ENCODE data around the gene TTL.

GRCh38 chr2:112580084-112580483 lies 98.1 kb downstream of the TTL start:
- TF ChIP-seq POLR2A (IDR thresholded peaks at IDR 0.05) = no peak
- TF ChIP-seq, protein P1, sequence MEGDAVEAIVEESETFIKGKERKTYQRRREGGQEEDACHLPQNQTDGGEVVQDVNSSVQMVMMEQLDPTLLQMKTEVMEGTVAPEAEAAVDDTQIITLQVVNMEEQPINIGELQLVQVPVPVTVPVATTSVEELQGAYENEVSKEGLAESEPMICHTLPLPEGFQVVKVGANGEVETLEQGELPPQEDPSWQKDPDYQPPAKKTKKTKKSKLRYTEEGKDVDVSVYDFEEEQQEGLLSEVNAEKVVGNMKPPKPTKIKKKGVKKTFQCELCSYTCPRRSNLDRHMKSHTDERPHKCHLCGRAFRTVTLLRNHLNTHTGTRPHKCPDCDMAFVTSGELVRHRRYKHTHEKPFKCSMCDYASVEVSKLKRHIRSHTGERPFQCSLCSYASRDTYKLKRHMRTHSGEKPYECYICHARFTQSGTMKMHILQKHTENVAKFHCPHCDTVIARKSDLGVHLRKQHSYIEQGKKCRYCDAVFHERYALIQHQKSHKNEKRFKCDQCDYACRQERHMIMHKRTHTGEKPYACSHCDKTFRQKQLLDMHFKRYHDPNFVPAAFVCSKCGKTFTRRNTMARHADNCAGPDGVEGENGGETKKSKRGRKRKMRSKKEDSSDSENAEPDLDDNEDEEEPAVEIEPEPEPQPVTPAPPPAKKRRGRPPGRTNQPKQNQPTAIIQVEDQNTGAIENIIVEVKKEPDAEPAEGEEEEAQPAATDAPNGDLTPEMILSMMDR (IDR thresholded peaks at IDR 0.05) = no peak

Measured in uterus (tissue), 2 donors.